ENCODE results near the gene LPGAT1. TPM values are rescaled to one million over a fixed set of nuclear protein-coding genes. Genes with fewer than 3 reads are reported as not detected.

The LPGAT1 gene, protein sequence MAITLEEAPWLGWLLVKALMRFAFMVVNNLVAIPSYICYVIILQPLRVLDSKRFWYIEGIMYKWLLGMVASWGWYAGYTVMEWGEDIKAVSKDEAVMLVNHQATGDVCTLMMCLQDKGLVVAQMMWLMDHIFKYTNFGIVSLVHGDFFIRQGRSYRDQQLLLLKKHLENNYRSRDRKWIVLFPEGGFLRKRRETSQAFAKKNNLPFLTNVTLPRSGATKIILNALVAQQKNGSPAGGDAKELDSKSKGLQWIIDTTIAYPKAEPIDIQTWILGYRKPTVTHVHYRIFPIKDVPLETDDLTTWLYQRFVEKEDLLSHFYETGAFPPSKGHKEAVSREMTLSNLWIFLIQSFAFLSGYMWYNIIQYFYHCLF
- total RNA-seq, result 11.1 and 21.2 TPM in 2 replicates

DNA sequence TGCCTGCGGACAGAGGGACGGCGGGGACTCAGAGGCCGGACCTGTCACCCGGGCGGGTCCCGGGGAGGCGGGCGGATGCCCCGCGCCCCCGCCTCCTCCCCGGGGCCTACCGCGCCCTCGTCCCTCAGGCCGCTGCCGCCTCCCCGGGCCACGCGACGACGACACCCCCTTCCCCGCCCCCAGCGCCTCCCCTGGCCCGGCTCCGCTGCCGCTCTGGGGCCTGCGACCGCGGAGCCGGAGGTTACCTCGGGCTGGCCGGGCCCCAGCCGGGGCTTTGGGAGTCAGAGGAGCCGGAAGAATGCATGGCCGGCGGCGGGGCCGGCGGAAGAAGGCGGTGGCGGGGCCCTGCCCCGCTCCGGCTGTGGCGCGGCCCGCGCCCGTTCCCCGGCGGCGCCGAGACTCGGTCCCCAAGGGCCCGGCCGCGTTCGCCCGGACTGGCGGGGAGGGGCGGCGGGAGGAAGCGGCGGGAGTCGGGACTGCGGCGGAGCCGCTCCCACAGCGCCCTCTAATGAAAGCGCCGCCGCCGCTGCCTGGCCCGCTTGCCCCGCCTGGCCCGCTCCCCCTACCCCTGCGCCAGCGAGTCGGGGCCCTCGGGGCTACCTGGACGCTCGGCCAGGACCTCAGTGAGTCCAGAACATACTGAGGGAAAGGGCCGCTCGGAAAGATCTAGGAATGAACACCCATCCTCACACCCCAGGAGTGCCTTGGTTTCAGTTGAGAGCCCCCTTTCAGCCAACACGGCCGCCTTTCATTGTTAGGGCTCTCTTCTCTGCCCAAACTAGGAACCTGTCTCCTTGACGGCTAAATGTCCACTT is at the start of gene LPGAT1:
LPGAT1 (minus strand) TSS at position 436 of the 815 bp plus-strand sequence. CDS start 1,467 bp downstream, outside the sequence.

Other genes with a start within 250 kb of the LPGAT1 start
- 17.3 and 19.6 TPM in 2 replicates for gene NEK2, start 155.1 kb downstream of the LPGAT1 start, total RNA-seq
- gene INTS7, start 204.8 kb upstream of the LPGAT1 start, total RNA-seq, result 13.3 and 15.9 TPM in 2 replicates
- gene DTL, start 205.0 kb upstream of the LPGAT1 start, total RNA-seq, result 10.6 and 15.2 TPM in 2 replicates

All from airway epithelial cell (primary cell).